A549 (cell line): ENCODE measurements around the gene SLC10A7. TPM values are rescaled to one million over a fixed set of nuclear protein-coding genes. Genes with fewer than 3 reads are reported as not detected.

Experiments used
- ATAC-seq, 2 experiments: fragments of 200-7000 bp in 1 of 2; fragments of >200 bp in 1 of 2; cut with Nextera tagmentation in 1 of 2; cut with Tn5 transposase in 1 of 2; 3 replicates each; pipeline versions ENCODE4 v1.8.0 to v1.9.1; 2018 to 2020; ENCODE audit warnings: mild to moderate bottlenecking in 1 of 2, moderate library complexity in 1 of 2
- CTCF ChIA-PET: fragments of 300-600 bp; sonication (Branson Sonifier 250); formaldehyde crosslinking; extraction: SDS; loops from one replicate; lab custom pipeline; 2021; ENCODE audit warnings: antibody characterized with exemption, inconsistent platforms; lab: Yijun Ruan, JAX
- POLR2A ChIA-PET: fragments of 350-600 bp; formaldehyde crosslinking; extraction: SDS; loops from one replicate; lab custom pipeline; 2021; ENCODE audit warnings: antibody characterized with exemption, inconsistent platforms; lab: Yijun Ruan, JAX
- DNase-seq, 2 experiments: peaks; one replicate each; pipeline versions ENCODE4 v3.0.0 to v3.0.0-alpha.2; 2011 to 2016; ENCODE audit warnings: low read depth in 1 of 2, low spot score in 1 of 2
- FAIRE-seq: peaks from 2 replicates; lab custom pipeline; 2011; peaks lifted over from hg19 to GRCh38; lab: Jason Lieb, UNC
- H3K27ac ChIP-seq, 2 experiments: fragments of >200 bp; sonication (Bioruptor Twin); formaldehyde crosslinking; 3 replicates each; pipeline ENCODE4 v1.5.1; 2016 to 2017
- H3K4me1 ChIP-seq: fragments of >200 bp; sonication (Bioruptor Twin); formaldehyde crosslinking; 3 replicates; pipeline ENCODE4 v1.6.1; 2016
- H3K4me2 ChIP-seq: fragments of >200 bp; sonication (Bioruptor Twin); formaldehyde crosslinking; 3 replicates; pipeline ENCODE4 v1.6.1; 2016
- H3K4me3 ChIP-seq: fragments of >200 bp; sonication (Bioruptor Twin); formaldehyde crosslinking; 3 replicates; pipeline ENCODE4 v1.5.1; 2016
- H3K9me3 ChIP-seq: fragments of >200 bp; sonication (Bioruptor Twin); formaldehyde crosslinking; 3 replicates; pipeline ENCODE4 v1.6.1; 2016
- BCL3 ChIP-seq: fragments of >200 bp; sonication (Bioruptor Twin); formaldehyde crosslinking; IDR thresholded peaks from 3 replicates; pipeline ENCODE4 v1.6.1; 2016
- CBX8 ChIP-seq: fragments of 200-600 bp; sonication (generic); IDR thresholded peaks from 2 replicates; pipeline ENCODE4 v1.6.1; 2016
- CTCF ChIP-seq: fragments of >200 bp; sonication (Bioruptor Twin); formaldehyde crosslinking; IDR thresholded peaks from 3 replicates; pipeline ENCODE4 v1.5.1; 2016
- EHF ChIP-seq: fragments of 250-450 bp; sonication (Bioruptor Pico); IDR thresholded peaks from 2 replicates; pipeline ENCODE4 v1.5.0; 2020; ENCODE audit warnings: mild to moderate bottlenecking
- HMGXB4 ChIP-seq: fragments of 250-450 bp; sonication (Bioruptor Pico); IDR thresholded peaks from 2 replicates; pipeline ENCODE4 v1.5.0; 2021; ENCODE audit warnings: mild to moderate bottlenecking, moderate library complexity, borderline replicate concordance
- HOXA7 ChIP-seq: fragments of 250-450 bp; sonication (Bioruptor Pico); IDR thresholded peaks from 2 replicates; pipeline ENCODE4 v1.5.0; 2020; ENCODE audit warnings: mild to moderate bottlenecking, moderate library complexity
- HOXB13 ChIP-seq: fragments of 250-450 bp; sonication (Bioruptor Pico); IDR thresholded peaks from 2 replicates; pipeline ENCODE4 v1.5.0; 2020; ENCODE audit warnings: low read depth, mild to moderate bottlenecking, moderate library complexity
- JUN ChIP-seq, 2 experiments: fragments of >200 bp; sonication (Bioruptor Twin); formaldehyde crosslinking; IDR thresholded peaks; 2 replicates in 1 of 2; 3 replicates in 1 of 2; pipeline ENCODE4 v1.6.1; 2016 to 2017
- MAFK ChIP-seq: fragments of 450-650 bp; IDR thresholded peaks from 2 replicates; pipeline ENCODE4 v1.6.1; 2014; ENCODE audit not compliant: partially characterized antibody
- MAZ ChIP-seq: fragments of 150-350 bp; IDR thresholded peaks from 2 replicates; pipeline ENCODE4 v1.6.1; 2014; ENCODE audit warnings: antibody characterized with exemption, low read depth, low read length, borderline replicate concordance
- MYC ChIP-seq: IDR thresholded peaks from 2 replicates; pipeline ENCODE4 v1.6.1; 2012; ENCODE audit warnings: mild to moderate bottlenecking, inconsistent platforms, low read length, improper control_type of control experiment, borderline replicate concordance
- NR3C1 ChIP-seq: fragments of >200 bp; sonication (Bioruptor Twin); formaldehyde crosslinking; IDR thresholded peaks from 3 replicates; pipeline ENCODE4 v1.6.1; 2017
- PHF8 ChIP-seq: fragments of 200-600 bp; sonication (generic); IDR thresholded peaks from 2 replicates; pipeline ENCODE4 v1.6.1; 2016; ENCODE audit warnings: low read depth, mild to moderate bottlenecking, antibody characterized with exemption, moderate library complexity, borderline replicate concordance
- POLR2AphosphoS2 ChIP-seq: conservative IDR thresholded peaks from 2 replicates; pipeline ENCODE4 v1.6.1; 2012; ENCODE audit warnings: low read length, improper control_type of control experiment, inconsistent platforms
- RAD21 ChIP-seq, 2 experiments: fragments of >200 bp in 1 of 2; sonication (Bioruptor Twin) in 1 of 2; formaldehyde crosslinking in 1 of 2; IDR thresholded peaks in 1 of 2; conservative IDR thresholded peaks in 1 of 2; 2 replicates in 1 of 2; 3 replicates in 1 of 2; pipeline ENCODE4 v1.6.1; 2012 to 2018; ENCODE audit warnings: inconsistent platforms in 1 of 2
- RNF2 ChIP-seq: fragments of 200-600 bp; sonication (generic); IDR thresholded peaks from 2 replicates; pipeline ENCODE4 v1.6.1; 2016; ENCODE audit warnings: low read depth, mild to moderate bottlenecking, antibody characterized with exemption, moderate library complexity, borderline replicate concordance
- SMC3 ChIP-seq: fragments of >200 bp; sonication (Bioruptor Twin); formaldehyde crosslinking; IDR thresholded peaks from 3 replicates; pipeline ENCODE4 v1.6.1; 2018; ENCODE audit warnings: inconsistent platforms
- SREBF2 ChIP-seq: fragments of 450-650 bp; IDR thresholded peaks from 2 replicates; pipeline ENCODE4 v1.6.1; 2014; ENCODE audit warnings: mild to moderate bottlenecking, moderate library complexity
- USF2 ChIP-seq: fragments of 450-650 bp; IDR thresholded peaks from 2 replicates; pipeline ENCODE4 v1.6.1; 2014; ENCODE audit warnings: antibody characterized with exemption
- ZFP36 ChIP-seq: fragments of 450-650 bp; IDR thresholded peaks from 2 replicates; pipeline ENCODE4 v1.6.1; 2014; ENCODE audit warnings: borderline replicate concordance; ENCODE audit not compliant: partially characterized antibody
- WGBS: methylation state at CpG from one replicate; pipeline ENCODE4 v1.1.6; 2017; ENCODE audit errors: missing lambda C conversion rate; 5-methylcytosine and 5-hydroxymethylcytosine counted together
- polyA plus RNA-seq, 4 experiments: library from polyadenylated mRNA; depleted of rRNA in 3 of 4; stranded (reverse); fragments of >200 nt; fragmentation: RNase III in 1 of 4; extraction: RNeasy Plus Mini Kit Qiagen cat#74134 plus additional on column Dnase treatment in 1 of 4; gene quantifications; 2 replicates in 3 of 4; 3 replicates in 1 of 4; pipeline ENCODE4 v1.2.3, GENCODE V29; 2011 to 2017
- TF ChIP-seq, protein P1 (sequence below): IDR thresholded peaks from 2 replicates; pipeline ENCODE4 v1.6.1; 2012
- TF ChIP-seq, protein P2 (sequence below): IDR thresholded peaks from 2 replicates; pipeline ENCODE4 v1.6.1; 2012; ENCODE audit warnings: low read depth, borderline replicate concordance

SLC10A7 gene
- polyA plus RNA-seq, 2 of the 4 experiments (the other 2 are of a cell fraction) = 1.3 to 6.5 TPM

- DNase-seq = no peak
- no peak for FAIRE-seq
Observed at GRCh38 chr4:146343199-146343598, 178.5 kb downstream of the SLC10A7 start.

DNA sequence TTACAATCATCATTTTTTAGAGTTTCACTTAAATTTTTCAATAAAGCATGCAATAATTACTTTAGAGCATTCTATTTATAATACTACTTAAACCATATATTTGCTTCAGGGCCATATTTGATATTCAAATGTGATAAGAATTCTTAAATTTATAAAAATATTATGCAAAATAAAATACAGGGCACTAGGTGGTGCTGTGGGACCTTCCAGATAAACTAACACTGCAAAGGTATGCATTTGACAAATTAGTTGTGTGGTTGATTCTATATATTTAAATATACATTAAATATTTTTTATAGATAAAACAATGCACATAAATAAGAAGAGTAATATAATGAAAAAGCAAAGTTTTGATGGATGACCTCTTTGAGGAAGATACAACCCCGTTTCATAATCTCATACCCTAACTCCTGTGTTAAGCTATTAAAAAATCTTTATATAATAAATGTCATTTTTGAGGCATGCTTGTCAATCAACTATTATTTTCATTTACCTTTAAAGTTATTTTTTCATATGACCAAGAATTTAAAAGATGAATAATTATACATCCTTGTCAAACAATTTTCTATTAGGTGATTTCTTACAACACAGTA is 179.0 kb downstream of the SLC10A7 start:
- DNase-seq (peak; percentile 2 to 38), FAIRE-seq (no peak), ATAC-seq (no peak)
- Histone ChIP-seq H3K4me3 (no peak overlapping the region), H3K4me2 (no peak overlapping the region), H3K4me1 (peaks cover 4% of the 10 kb centered on the region; the same call in 1 of the 3 replicates), H3K9me3 (no peaks in the 10 kb centered on the region), H3K27ac (no peak overlapping the region)
- no peak for TF ChIP-seq RNF2
- peak; percentile 61 to 75 for TF ChIP-seq RAD21 (conservative IDR thresholded peaks at IDR 0.05 in 1 of 2, IDR thresholded peaks at IDR 0.05 in 1 of 2)
- TF ChIP-seq, protein P1, sequence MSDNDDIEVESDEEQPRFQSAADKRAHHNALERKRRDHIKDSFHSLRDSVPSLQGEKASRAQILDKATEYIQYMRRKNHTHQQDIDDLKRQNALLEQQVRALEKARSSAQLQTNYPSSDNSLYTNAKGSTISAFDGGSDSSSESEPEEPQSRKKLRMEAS = no peak
- peak; percentile 70 for TF ChIP-seq CTCF
- peak; percentile 63 for TF ChIP-seq SMC3
- 59% methylated on average over 1 of the region's 1 CpG for WGBS
- ChIA-PET POLR2A (no interaction called here), CTCF (interaction anchor here (0.7 to 1.5 kb wide), 4 partner anchors 12 to 755 kb away, joined by 3 read pairs; no protein-coding TSS in a partner anchor)

More at GRCh38 chr4:146343199-146343598, 178.5 kb downstream of the SLC10A7 start:
- Histone ChIP-seq H3K4me1 (peaks cover 1% of the 10 kb centered on the region; the same call in 1 of the 3 replicates), H3K4me2 (no peak overlapping the region), H3K4me3 (no peak overlapping the region), H3K9me3 (no peaks in the 10 kb centered on the region), H3K27ac (no peak overlapping the region)
- ChIA-PET CTCF (interaction anchor here (0.7 to 1.5 kb wide), 4 partner anchors 13 to 754 kb away, joined by 3 read pairs; no protein-coding TSS in a partner anchor), POLR2A (no interaction called here)
- TF ChIP-seq, protein P2, sequence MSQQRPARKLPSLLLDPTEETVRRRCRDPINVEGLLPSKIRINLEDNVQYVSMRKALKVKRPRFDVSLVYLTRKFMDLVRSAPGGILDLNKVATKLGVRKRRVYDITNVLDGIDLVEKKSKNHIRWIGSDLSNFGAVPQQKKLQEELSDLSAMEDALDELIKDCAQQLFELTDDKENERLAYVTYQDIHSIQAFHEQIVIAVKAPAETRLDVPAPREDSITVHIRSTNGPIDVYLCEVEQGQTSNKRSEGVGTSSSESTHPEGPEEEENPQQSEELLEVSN = no peak
- TF ChIP-seq HOXA7 (no peak), USF2 (no peak), PHF8 (no peak), RAD21 (conservative IDR thresholded peaks at IDR 0.05 in 1 of 2, IDR thresholded peaks at IDR 0.05 in 1 of 2) (no peak), POLR2AphosphoS2 (no peak), MAFK (no peak), ZFP36 (no peak), EHF (CRISPR knock-in tag) (no peak), JUN (IDR thresholded peaks at IDR 0.05) (no peak), SREBF2 (no peak), BCL3 (no peak), HMGXB4 (CRISPR knock-in tag) (no peak), CBX8 (no peak), MAZ (no peak), MYC (no peak), HOXB13 (no peak), NR3C1 (no peak)
- no peak for ATAC-seq
